ENCODE results near the gene MYO1D. TPM values are rescaled to one million over a fixed set of nuclear protein-coding genes. Genes with fewer than 3 reads are reported as not detected.

The MYO1D gene
- total and polyA plus RNA-seq, 8 donors, result 22.0 to 92.8 (median 27.4) TPM

DNA sequence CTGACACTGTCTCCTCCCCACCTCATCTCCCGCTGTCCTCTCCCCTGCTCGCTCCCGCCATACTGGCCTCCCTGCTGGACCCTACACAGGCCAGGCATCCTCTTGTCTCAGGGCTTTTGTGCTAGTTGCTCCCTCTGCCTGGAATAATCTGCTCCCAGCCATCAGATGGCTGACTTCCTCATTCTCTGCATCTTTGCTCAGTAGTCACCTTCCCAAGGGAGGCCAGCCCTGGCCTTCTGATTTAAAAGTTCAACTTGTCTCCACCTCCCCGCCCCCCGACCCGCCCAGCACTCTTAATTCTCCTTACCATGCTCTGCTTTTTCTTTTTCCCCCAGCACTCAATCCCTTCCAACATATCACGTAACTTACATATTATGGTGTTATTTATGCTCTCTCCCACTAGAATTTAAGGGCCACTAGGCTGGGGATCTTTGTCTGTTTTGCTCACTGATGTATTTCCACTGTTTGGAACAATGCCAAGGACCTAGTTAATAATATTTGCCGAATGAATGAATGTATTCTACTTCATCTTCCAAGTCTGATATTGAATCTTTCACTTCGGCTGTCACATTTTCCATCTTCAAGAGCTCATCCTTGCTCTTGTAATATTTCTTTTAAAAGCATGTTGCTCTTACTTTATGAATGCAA lies 211.9 kb downstream of the MYO1D start:
- Histone ChIP-seq H3K27me3 (no peaks in the 10 kb centered on the region), H3K27ac (no peak overlapping the region), H3K9me3 (no peaks in the 10 kb centered on the region), H3K4me3 (no peak overlapping the region), H3K36me3 (no peaks in the 10 kb centered on the region), H3K4me1 (no peaks in the 10 kb centered on the region)
- TF ChIP-seq, protein P1, sequence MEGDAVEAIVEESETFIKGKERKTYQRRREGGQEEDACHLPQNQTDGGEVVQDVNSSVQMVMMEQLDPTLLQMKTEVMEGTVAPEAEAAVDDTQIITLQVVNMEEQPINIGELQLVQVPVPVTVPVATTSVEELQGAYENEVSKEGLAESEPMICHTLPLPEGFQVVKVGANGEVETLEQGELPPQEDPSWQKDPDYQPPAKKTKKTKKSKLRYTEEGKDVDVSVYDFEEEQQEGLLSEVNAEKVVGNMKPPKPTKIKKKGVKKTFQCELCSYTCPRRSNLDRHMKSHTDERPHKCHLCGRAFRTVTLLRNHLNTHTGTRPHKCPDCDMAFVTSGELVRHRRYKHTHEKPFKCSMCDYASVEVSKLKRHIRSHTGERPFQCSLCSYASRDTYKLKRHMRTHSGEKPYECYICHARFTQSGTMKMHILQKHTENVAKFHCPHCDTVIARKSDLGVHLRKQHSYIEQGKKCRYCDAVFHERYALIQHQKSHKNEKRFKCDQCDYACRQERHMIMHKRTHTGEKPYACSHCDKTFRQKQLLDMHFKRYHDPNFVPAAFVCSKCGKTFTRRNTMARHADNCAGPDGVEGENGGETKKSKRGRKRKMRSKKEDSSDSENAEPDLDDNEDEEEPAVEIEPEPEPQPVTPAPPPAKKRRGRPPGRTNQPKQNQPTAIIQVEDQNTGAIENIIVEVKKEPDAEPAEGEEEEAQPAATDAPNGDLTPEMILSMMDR (IDR thresholded peaks at IDR 0.05), result no peak
- no peak for ATAC-seq
- intact Hi-C loops (cut with DNase I), result no loop called here
- DNase-seq, result no peak

DNA sequence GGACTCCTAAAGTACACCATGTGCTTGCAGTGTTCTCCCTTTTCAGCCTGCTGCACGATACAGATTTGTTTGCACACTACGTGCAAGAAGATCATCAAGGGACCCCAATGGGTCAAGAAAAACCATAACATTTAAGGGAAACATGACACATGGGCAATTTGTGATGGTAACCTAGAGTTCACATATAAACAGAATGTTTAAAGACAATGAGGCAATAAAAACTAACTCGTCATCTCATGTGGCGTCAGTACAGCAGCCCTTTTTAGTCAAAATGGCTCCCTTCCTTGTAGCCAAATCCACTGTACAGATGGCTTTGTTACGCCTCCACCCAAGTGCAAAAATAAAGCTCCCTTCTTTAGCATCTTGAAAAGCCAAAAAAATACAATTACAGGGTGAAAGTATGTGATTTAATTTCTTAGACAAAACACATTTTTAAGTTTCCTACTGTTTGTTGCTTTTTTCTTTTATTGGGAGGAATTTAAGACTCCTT lies 216.4 kb downstream of the MYO1D start:
- no peaks in the 10 kb centered on the region for H3K9me3 ChIP-seq
- no peaks in the 10 kb centered on the region for H3K4me1 ChIP-seq
- intact Hi-C loops (cut with DNase I), result no loop called here
- no peak overlapping the region for H3K27ac ChIP-seq
- no peak for ATAC-seq
- TF ChIP-seq, protein P1 (IDR thresholded peaks at IDR 0.05), result no peak
- no peaks in the 10 kb centered on the region for H3K36me3 ChIP-seq
- no peak for DNase-seq
- H3K4me3 ChIP-seq, result no peak overlapping the region
- no peaks in the 10 kb centered on the region for H3K27me3 ChIP-seq

DNA sequence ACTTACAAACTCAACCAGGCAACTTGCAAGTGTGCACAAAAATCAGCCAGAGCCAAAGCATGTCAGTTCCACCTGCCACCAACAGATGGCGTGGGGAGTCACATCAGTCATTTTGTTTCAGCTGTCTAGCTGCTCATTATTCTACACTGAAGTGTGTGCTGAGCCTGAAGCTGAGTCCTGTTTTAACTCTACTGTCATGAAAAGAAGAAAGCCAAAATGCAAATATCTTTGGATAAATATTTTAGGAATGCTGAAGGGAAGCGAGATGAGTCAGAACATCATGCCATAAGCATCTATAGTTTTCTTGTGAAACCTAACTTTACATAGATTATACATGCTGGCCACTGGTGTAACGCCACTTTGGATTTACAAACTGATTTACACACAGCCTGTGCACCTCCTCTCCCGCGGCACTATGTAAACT lies 217.5 kb downstream of the MYO1D start:
- peak in 2 of 4 donors; percentile 35 to 65 for DNase-seq
- Histone ChIP-seq H3K9me3 (no peaks in the 10 kb centered on the region), H3K27me3 (no peaks in the 10 kb centered on the region), H3K4me3 (no peak overlapping the region), H3K4me1 (no peaks in the 10 kb centered on the region), H3K27ac (no peak overlapping the region), H3K36me3 (peaks cover 0 to 1% of the 10 kb centered on the region in 2 donors)
- ATAC-seq, result peak; percentile 98
- intact Hi-C loops (cut with DNase I), result loop anchor here in 1 of 2 donors (10.0 kb wide), 1 partner anchor 85 kb away; no protein-coding TSS in a partner anchor
- TF ChIP-seq, protein P1 (IDR thresholded peaks at IDR 0.05), result peak; percentile 80 to 93

DNA sequence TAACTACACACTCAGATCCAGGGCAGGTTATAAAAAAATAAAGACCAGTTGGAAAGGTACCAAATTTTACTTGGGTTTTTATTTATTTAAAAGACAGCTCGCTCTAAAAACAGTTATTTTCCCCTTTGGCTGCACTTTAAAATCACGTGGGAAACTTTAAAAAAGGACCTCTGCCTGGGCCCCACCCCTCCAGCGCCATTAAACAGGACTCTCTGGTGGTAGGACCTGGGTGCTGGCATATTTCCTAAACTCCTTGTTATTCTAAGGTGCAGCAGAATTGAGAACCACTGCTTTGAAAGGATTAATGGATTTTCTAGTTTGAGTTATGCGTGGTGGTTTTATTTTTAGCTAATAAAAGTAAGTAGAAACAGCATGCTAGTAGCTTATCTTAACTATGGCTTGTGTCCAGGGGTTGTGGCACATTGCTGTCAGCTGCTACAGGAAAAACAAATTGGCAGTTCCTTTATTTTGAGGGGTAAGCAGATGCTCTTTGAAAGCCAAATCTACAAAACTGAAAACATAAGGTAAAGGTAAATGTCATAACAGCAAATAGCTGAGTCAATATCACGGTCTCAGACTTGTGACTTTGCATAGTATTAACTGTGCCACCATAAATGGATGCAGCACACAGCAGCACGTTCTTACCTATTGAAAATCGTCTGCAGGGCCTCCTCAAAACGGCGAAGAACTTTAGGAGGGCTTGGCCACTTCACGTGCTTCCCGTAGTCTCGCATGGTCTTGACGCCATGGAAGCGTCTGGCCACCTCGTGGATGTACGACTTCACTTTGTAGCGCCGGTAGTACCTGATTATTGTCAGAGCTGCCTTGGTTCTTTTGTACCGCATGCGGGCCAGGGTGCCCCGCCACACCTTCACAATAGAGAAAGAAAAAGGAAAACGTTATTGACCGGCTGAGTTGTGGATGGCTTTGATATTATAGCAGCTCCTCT lies 218.2 kb downstream of the MYO1D start:
- no peak for DNase-seq
- intact Hi-C loops (cut with DNase I), result loop anchor here in 1 of 2 donors (10.0 kb wide), 1 partner anchor 86 kb away; no protein-coding TSS in a partner anchor
- ATAC-seq, result no peak
- Histone ChIP-seq H3K27me3 (no peaks in the 10 kb centered on the region), H3K4me1 (no peaks in the 10 kb centered on the region), H3K9me3 (no peaks in the 10 kb centered on the region), H3K36me3 (peaks cover 0 to 8% of the 10 kb centered on the region in 2 donors), H3K4me3 (no peak overlapping the region), H3K27ac (no peak overlapping the region)
- TF ChIP-seq, protein P1 (IDR thresholded peaks at IDR 0.05), result no peak

DNA sequence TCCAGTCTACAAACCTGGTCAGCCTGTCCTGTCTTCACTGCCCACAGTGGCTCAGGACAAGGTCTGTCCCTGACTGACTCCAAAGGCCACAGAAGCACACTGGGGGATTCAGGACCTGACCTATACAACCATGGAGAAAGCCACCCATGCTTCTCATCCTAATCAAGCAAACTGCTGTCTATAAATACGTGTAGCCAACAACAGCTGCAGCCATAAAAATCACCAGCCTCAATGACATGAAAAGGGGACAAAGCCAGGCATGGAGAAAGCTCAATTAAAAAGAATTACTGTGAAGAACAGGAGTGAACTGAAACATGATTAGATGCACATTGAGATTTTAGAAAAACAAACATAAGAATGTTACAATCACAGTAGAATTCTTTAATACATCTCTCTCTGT lies 220.0 kb downstream of the MYO1D start:
- DNase-seq (no peak), ATAC-seq (no peak)
- no peak overlapping the region for H3K4me3 ChIP-seq
- peaks cover 0 to 23% of the 10 kb centered on the region in 2 donors for H3K36me3 ChIP-seq
- H3K27ac ChIP-seq, result no peak overlapping the region
- no peaks in the 10 kb centered on the region for H3K27me3 ChIP-seq
- intact Hi-C loops (cut with DNase I), result loop anchor here in 1 of 2 donors (10.0 kb wide), 1 partner anchor 88 kb away; no protein-coding TSS in a partner anchor
- H3K9me3 ChIP-seq, result no peaks in the 10 kb centered on the region
- TF ChIP-seq, protein P1 (IDR thresholded peaks at IDR 0.05), result no peak
- no peaks in the 10 kb centered on the region for H3K4me1 ChIP-seq
